Endothelial cell (in vitro differentiated cells): Measurements from ENCODE around the gene IKBKE. TPM values are rescaled to one million over a fixed set of nuclear protein-coding genes. Genes with fewer than 3 reads are reported as not detected.
"Not testable (repeated sequence)": the region's sequence is repeated elsewhere in the genome, so short reads cannot be mapped to it uniquely, and the experiment has no call there.

Experiments
- DNase-seq: peaks from one replicate; pipeline ENCODE4 v3.0.0; 2021; ENCODE audit warnings: low spot score
- H3K27ac Mint-ChIP-seq: one replicate; pipeline ENCODE4 v1.8.0; 2021; ENCODE audit warnings: mixed read lengths, inconsistent platforms; ENCODE audit not compliant: unreplicated experiment
- H3K27me3 Mint-ChIP-seq: one replicate; pipeline ENCODE4 v1.8.0; 2021; ENCODE audit warnings: mild to moderate bottlenecking, moderate library complexity, mixed read lengths, inconsistent platforms; ENCODE audit not compliant: unreplicated experiment
- H3K36me3 Mint-ChIP-seq: one replicate; pipeline ENCODE4 v1.8.0; 2021; ENCODE audit warnings: mild to moderate bottlenecking, low read depth, mixed read lengths, inconsistent platforms; ENCODE audit not compliant: unreplicated experiment
- H3K4me1 Mint-ChIP-seq: one replicate; pipeline ENCODE4 v1.8.0; 2021; ENCODE audit warnings: mild to moderate bottlenecking, mixed read lengths, inconsistent platforms; ENCODE audit not compliant: unreplicated experiment
- H3K4me3 Mint-ChIP-seq: one replicate; pipeline ENCODE4 v1.8.0; 2021; ENCODE audit warnings: mild to moderate bottlenecking, mixed read lengths, inconsistent platforms; ENCODE audit not compliant: unreplicated experiment
- H3K9me3 Mint-ChIP-seq: one replicate; pipeline ENCODE4 v1.8.0; 2021; ENCODE audit warnings: mixed read lengths, inconsistent platforms; ENCODE audit not compliant: unreplicated experiment
- total RNA-seq: library from RNA; stranded (reverse); fragmentation: NEBNext Ultra II Directional; extraction: Animal tissue kit (Norgen Biotek cat#: 25700); gene quantifications from one replicate; pipeline ENCODE4 v1.2.1, GENCODE V29; 2021; ENCODE audit not compliant: unreplicated experiment
- TF ChIP-seq, protein P1 (sequence below): fragments of 200-600 bp; sonication (generic); IDR thresholded peaks from one replicate; pipeline ENCODE4 v1.5.0; 2021; ENCODE audit warnings: antibody characterized with exemption; ENCODE audit not compliant: unreplicated experiment

Gene IKBKE
- total RNA-seq, 1 donor from 2014 or later, result 20.9 TPM

DNA sequence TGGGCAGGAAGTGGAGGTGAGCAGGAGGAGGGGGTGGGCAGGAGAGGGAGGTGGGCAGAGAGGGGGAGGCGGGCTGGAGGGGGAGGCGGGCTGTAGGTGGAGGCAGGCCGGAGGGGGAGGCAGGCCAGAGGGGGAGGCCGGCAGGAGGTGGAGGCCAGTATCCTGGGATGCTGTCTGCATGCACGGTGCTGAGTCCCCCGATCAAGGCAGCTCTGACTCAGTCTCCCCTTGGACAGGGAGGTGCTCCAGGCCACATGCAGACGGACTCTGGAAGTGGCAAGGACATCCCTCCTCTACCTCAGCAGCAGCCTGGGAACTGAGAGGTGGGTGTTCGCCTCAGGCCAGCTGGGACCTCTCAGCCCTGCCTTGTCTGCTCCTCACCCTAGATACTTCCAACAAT is 9.9 kb downstream of the IKBKE start:
- Mint-ChIP-seq H3K4me1 (peaks cover 4% of the 10 kb centered on the region), H3K36me3 (peaks cover 33% of the 10 kb centered on the region), H3K27ac (no peak overlapping the region), H3K4me3 (no peak overlapping the region), H3K9me3 (no peaks in the 10 kb centered on the region), H3K27me3 (peaks cover 12% of the 10 kb centered on the region)
- DNase-seq, result no peak
- TF ChIP-seq, protein P1, sequence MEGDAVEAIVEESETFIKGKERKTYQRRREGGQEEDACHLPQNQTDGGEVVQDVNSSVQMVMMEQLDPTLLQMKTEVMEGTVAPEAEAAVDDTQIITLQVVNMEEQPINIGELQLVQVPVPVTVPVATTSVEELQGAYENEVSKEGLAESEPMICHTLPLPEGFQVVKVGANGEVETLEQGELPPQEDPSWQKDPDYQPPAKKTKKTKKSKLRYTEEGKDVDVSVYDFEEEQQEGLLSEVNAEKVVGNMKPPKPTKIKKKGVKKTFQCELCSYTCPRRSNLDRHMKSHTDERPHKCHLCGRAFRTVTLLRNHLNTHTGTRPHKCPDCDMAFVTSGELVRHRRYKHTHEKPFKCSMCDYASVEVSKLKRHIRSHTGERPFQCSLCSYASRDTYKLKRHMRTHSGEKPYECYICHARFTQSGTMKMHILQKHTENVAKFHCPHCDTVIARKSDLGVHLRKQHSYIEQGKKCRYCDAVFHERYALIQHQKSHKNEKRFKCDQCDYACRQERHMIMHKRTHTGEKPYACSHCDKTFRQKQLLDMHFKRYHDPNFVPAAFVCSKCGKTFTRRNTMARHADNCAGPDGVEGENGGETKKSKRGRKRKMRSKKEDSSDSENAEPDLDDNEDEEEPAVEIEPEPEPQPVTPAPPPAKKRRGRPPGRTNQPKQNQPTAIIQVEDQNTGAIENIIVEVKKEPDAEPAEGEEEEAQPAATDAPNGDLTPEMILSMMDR, result no peak

DNA sequence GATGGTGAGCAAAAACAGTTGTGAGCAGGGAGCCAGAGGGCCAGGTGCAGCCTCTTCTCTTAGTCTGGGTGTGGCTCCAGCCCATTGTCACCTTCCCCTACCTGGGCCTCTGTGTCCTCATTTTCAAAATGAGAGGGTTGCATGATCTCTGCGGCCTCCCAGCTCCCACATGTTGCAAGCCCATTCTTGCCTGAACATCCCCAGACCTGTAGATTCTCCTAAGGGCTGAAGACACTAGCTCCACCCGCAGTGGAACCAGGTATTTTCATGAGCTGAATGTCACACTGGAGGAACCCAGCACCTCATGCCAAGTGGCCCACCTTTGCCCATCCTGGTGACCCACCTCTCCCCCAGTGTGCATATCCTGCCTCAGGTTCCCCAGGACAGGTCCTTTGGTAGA is 12.3 kb downstream of the IKBKE start:
- Mint-ChIP-seq H3K27me3 (peaks cover 3% of the 10 kb centered on the region), H3K27ac (no peak overlapping the region), H3K4me1 (peaks cover 12% of the 10 kb centered on the region), H3K36me3 (peaks cover 18% of the 10 kb centered on the region), H3K4me3 (no peak overlapping the region), H3K9me3 (no peaks in the 10 kb centered on the region)
- TF ChIP-seq, protein P1, result no peak
- no peak for DNase-seq

DNA sequence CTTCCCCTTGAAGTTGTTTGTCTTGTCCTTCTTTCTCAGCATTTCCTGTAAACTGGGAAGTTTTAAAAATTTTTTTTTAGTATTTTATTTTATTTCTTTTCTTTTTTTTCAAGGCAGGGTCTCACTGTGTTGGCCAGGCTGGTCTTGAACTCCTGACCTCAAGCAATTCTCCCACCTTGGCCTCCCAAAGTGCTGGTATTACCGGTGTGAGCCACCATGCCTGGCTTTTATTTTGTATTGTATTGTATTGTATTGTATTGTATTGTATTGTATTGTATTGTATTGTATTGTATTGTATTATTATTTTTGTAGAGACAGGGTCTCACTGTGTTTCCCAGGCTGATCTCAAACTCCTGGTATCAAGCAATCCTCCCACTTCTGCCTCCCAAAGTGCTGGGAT is 13.6 kb downstream of the IKBKE start:
- H3K27me3 Mint-ChIP-seq, H3K27ac Mint-ChIP-seq, H3K4me3 Mint-ChIP-seq, DNase-seq, H3K9me3 Mint-ChIP-seq: not testable (repeated sequence)
- Mint-ChIP-seq H3K36me3 (peaks cover 22% of the 10 kb centered on the region), H3K4me1 (peaks cover 22% of the 10 kb centered on the region)

DNA sequence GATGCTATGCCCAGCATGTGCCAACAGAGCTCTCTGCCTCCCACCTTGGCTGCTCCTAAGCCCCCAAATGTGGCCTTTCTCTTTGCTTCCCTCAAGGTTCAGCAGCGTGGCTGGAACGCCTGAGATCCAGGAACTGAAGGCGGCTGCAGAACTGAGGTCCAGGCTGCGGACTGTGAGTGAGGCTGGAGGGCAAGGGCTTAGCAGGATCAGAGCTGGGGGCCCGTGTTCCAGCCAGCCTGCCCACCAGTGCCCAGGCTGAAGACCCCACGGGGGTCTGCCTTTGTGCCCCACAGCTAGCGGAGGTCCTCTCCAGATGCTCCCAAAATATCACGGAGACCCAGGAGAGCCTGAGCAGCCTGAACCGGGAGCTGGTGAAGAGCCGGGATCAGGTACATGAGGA is 14.6 kb downstream of the IKBKE start:
- no peaks in the 10 kb centered on the region for H3K9me3 Mint-ChIP-seq
- peaks cover 17% of the 10 kb centered on the region for H3K4me1 Mint-ChIP-seq
- H3K36me3 Mint-ChIP-seq, result peaks cover 19% of the 10 kb centered on the region
- H3K27me3 Mint-ChIP-seq, result no peaks in the 10 kb centered on the region
- TF ChIP-seq, protein P1, result no peak
- no peak for DNase-seq
- no peak overlapping the region for H3K27ac Mint-ChIP-seq
- H3K4me3 Mint-ChIP-seq, result no peak overlapping the region

DNA sequence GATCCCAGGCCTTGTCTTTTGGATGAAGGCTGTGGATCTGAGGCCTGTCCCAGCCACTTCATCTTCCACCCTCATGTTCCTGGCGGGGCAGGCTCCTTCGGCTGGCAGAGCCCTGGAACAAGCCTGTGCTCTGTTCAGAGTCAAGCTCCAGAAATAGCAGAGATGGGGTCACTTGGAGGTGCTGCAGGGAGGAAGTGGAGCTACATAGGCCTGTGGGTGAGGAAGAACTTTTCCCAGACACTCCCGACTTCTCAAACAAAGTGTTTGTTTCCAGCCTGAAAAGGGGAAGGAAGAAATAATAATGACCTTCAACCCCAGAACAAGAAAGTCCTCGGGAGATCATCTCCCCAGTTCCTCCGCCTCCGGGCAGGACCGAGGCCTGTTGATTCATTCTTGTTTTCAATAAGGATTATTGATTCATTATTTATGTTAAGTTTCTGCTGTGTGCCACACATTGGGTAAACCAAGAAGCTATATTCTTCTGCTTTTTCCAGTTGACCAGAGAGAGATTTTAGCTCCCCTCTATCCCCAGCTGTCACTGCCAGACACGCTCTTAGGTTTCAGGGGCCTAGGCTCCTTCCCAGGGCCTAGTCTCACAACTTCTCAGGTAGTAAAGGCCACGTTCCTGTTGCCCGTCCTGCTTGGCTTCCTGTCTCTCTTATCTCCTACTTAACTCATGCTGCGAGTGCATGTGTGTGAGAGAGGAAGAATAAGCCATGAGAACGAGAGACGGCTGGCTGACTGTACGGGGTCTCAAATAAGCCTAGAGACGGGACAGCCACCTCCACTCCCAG is 16.9 kb downstream of the IKBKE start:
- no peak for DNase-seq
- H3K9me3 Mint-ChIP-seq, result no peaks in the 10 kb centered on the region
- H3K27me3 Mint-ChIP-seq, result peaks cover 5% of the 10 kb centered on the region
- peaks cover 33% of the 10 kb centered on the region for H3K36me3 Mint-ChIP-seq
- TF ChIP-seq, protein P1, result no peak
- no peak overlapping the region for H3K4me3 Mint-ChIP-seq
- peak overlapping the region; percentile 89 for H3K27ac Mint-ChIP-seq
- peaks cover 17% of the 10 kb centered on the region for H3K4me1 Mint-ChIP-seq
